Sigmoid colon (tissue), 7 donors: ENCODE measurements around the gene PPP1R9B. TPM values are rescaled to one million over a fixed set of nuclear protein-coding genes. Genes with fewer than 3 reads are reported as not detected.
A peak's percentile ranks its signal among the peaks of the same experiment; 100 is the strongest.

Experiments
- DNase-seq: peaks from one replicate; pipeline ENCODE4 v3.0.0-alpha.2; 2019
- H3K27ac ChIP-seq, 4 donors: fragments of 200-600 bp; sonication (generic); one replicate each; pipeline ENCODE4 v1.5.1; 2016 to 2019; ENCODE audit warnings: mild to moderate bottlenecking in 1 of 4
- H3K27me3 ChIP-seq, 3 donors: fragments of 200-600 bp; sonication (generic); one replicate each; pipeline ENCODE4 v1.5.1; 2019; ENCODE audit warnings: mild to moderate bottlenecking in 1 of 3
- H3K36me3 ChIP-seq, 4 donors: fragments of 200-600 bp; sonication (generic); one replicate each; pipeline ENCODE4 v1.5.1; 2016 to 2019
- H3K4me1 ChIP-seq, 4 donors: fragments of 200-600 bp; sonication (generic); one replicate each; pipeline ENCODE4 v1.5.1; 2017 to 2019
- H3K4me3 ChIP-seq, 4 donors: fragments of 200-600 bp; sonication (generic); one replicate each; pipeline ENCODE4 v1.5.1; 2017 to 2019; ENCODE audit warnings: mild to moderate bottlenecking in 2 of 4, moderate library complexity in 1 of 4
- H3K9me3 ChIP-seq, 4 donors: fragments of 200-600 bp in 3 of 4; sonication (generic) in 3 of 4; one replicate each; pipeline versions ENCODE4 v1.5.1 to v1.6.1; 2013 to 2019
- EP300 ChIP-seq, 4 donors: sonication (generic); formaldehyde crosslinking; IDR thresholded peaks; one replicate each; pipeline ENCODE4 v1.6.1; 2017; ENCODE audit warnings: antibody characterized with exemption in 4 of 4
- POLR2A ChIP-seq, 2 donors: fragments of 450-650 bp; IDR thresholded peaks; one replicate each; pipeline ENCODE4 v1.6.1; 2016; ENCODE audit warnings: antibody characterized with exemption in 2 of 2, mild to moderate bottlenecking in 2 of 2, moderate library complexity in 2 of 2
- POLR2AphosphoS5 ChIP-seq, 4 donors: sonication (generic); formaldehyde crosslinking; IDR thresholded peaks; one replicate each; pipeline ENCODE4 v1.6.1; 2017; ENCODE audit warnings: antibody characterized with exemption in 4 of 4
- WGBS, 2 donors: extraction: QIAGEN DNeasy Blood & Tissue Kit; methylation state at CpG; one replicate each; pipeline ENCODE4 v1.1.7; 2013; 5-methylcytosine and 5-hydroxymethylcytosine counted together
- intact Hi-C: fragments of 100-400 bp; cut with DNase I; formaldehyde crosslinking; loops from one replicate; pipeline ENCODE4 v1.15.1; 2023
- polyA plus RNA-seq, 3 donors: library from polyadenylated mRNA; stranded (reverse); fragments of 200-250 nt; gene quantifications; one replicate each; pipeline ENCODE4 v1.2.3, GENCODE V29; 2013
- total RNA-seq, 4 donors: library from RNA; depleted of rRNA; stranded (reverse); fragments of >200 nt; gene quantifications; one replicate each; pipeline ENCODE4 v1.1.0, GENCODE V29; 2016
- TF ChIP-seq, protein P1 (sequence below), 4 experiments: fragments of 450-650 bp in 3 of 4; fragments of 200-600 bp in 1 of 4; IDR thresholded peaks; one replicate each; pipeline ENCODE4 v1.5.1; 2016 to 2019; ENCODE audit warnings: antibody characterized with exemption in 4 of 4, mild to moderate bottlenecking in 3 of 4, moderate library complexity in 2 of 4
- donor health status: healthy with polysubstance abuse.
- donor health status: Bipolar disorder and iron deficiency.
- donor health status: healthy.

Gene PPP1R9B
- total and polyA plus RNA-seq, 7 donors = 9.0 to 38.7 (median 16.8) TPM

DNA sequence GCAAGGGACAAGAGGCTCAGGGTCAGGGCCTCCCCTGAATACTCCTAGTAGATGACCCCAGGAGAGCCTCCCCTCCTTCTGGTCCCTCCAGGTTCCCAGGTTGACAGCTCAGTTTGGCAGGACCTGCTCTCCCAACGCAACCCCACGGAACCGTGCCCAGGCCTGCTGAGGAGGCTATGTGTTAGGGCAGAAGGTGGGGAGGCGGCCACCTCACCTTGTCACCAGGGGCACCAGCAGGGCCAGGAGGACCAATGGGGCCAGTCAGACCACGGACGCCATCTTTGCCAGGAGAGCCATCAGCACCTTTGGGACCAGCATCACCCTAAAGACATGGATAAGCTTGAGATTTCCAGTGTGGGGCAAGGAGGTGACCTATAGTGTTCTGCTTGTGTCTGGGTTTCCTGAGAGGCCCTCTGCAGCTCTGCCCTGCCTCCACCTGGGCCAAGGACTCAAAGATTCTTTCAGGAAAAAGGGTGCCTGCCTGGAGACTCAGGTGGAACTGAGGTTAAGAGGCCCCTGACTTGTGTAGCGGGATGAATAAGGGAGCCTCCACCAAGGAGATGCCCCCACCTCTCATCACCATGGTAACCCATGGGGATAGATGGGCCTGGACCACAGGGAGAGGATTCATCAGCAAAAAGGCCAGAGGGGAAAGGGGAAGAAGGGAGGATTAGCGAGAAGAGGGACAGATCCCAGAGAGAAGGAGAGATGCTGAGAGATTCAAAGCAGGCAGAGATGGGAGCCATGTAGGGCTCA lies 40.3 kb upstream of the PPP1R9B start:
- no peak overlapping the region for H3K4me3 ChIP-seq
- no peaks in the 10 kb centered on the region for H3K27me3 ChIP-seq
- no peak for DNase-seq
- peaks cover 95 to 100% (median 98%) of the 10 kb centered on the region in 4 donors for H3K36me3 ChIP-seq
- peak overlapping the region in 3 of 4 donors; percentile 50 to 99 (median 94) for H3K27ac ChIP-seq
- WGBS, 2 donors = 93% methylated on average over 8 of the region's 8 CpGs
- TF ChIP-seq POLR2A (IDR thresholded peaks at IDR 0.05) (no peak), EP300 (IDR thresholded peaks at IDR 0.05) (no peak), POLR2AphosphoS5 (IDR thresholded peaks at IDR 0.05) (no peak)
- TF ChIP-seq, protein P1, sequence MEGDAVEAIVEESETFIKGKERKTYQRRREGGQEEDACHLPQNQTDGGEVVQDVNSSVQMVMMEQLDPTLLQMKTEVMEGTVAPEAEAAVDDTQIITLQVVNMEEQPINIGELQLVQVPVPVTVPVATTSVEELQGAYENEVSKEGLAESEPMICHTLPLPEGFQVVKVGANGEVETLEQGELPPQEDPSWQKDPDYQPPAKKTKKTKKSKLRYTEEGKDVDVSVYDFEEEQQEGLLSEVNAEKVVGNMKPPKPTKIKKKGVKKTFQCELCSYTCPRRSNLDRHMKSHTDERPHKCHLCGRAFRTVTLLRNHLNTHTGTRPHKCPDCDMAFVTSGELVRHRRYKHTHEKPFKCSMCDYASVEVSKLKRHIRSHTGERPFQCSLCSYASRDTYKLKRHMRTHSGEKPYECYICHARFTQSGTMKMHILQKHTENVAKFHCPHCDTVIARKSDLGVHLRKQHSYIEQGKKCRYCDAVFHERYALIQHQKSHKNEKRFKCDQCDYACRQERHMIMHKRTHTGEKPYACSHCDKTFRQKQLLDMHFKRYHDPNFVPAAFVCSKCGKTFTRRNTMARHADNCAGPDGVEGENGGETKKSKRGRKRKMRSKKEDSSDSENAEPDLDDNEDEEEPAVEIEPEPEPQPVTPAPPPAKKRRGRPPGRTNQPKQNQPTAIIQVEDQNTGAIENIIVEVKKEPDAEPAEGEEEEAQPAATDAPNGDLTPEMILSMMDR (IDR thresholded peaks at IDR 0.05) = no peak
- intact Hi-C loops = no loop called here
- H3K9me3 ChIP-seq = no peaks in the 10 kb centered on the region
- peaks cover 0 to 95% (median 62%) of the 10 kb centered on the region in 4 donors for H3K4me1 ChIP-seq

DNA sequence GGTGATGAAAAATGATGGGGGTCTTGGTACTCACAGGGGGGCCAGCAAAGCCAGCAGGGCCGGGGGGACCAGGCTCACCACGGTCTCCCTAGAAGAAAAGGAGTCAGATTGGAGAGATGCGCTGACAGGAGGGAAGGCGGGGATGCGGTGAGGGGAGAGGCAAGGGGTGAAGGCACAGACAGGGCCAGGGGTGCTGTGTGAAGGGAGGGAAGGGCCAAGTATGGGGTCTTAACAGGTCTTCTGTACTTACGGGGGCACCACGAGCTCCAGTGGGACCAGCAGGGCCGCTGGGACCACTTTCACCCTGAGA lies 39.8 kb upstream of the PPP1R9B start:
- no peaks in the 10 kb centered on the region for H3K27me3 ChIP-seq
- no peak overlapping the region for H3K4me3 ChIP-seq
- H3K4me1 ChIP-seq = peaks cover 0 to 94% (median 60%) of the 10 kb centered on the region in 4 donors
- TF ChIP-seq EP300 (IDR thresholded peaks at IDR 0.05) = no peak
- no peak for TF ChIP-seq POLR2AphosphoS5 (IDR thresholded peaks at IDR 0.05)
- TF ChIP-seq, protein P1 (IDR thresholded peaks at IDR 0.05) = no peak
- TF ChIP-seq POLR2A (IDR thresholded peaks at IDR 0.05) = no peak
- no peak for DNase-seq
- H3K9me3 ChIP-seq = no peaks in the 10 kb centered on the region
- peak overlapping the region in 3 of 4 donors; percentile 28 to 99 (median 94) for H3K27ac ChIP-seq
- intact Hi-C loops = no loop called here
- 90 to 94% methylated on average over 8 of the region's 8 CpGs for WGBS, 2 donors
- peaks cover 95 to 100% (median 97%) of the 10 kb centered on the region in 4 donors for H3K36me3 ChIP-seq

DNA sequence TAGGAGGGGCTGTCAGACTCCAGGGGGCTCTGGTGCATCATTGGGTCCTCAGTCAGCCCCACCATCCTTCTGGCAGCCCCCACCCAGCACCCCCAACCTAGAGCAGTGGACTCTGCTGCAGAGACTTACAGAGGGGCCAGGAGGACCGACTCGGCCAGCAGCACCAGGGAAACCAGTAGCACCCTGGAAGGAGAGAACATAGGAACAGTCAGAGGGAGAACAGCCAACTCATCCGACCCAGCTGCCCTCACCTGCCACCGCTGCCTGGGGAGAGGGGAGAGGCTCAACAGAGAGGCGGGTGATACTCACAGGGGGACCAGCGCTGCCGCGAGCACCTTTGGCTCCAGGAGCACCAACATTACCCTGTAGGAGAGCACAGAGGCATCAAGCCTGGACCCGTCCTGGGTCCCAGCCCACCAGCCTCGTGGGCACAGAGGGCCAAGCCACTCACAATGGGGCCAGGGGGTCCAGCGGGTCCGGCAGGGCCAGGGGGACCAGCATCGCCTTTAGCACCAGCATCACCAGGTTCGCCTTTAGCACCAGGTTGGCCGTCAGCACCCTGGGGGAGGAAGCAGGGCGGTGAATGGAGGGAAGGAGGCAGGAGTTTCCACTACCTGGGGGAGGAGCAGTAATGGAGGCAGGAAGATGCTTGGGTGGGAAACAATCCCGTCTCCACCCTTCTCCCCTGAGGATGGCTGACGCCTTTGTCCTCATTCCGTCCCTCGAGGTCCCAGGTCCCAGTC lies 39.2 kb upstream of the PPP1R9B start:
- Histone ChIP-seq H3K4me1 (peaks cover under 1 to 94% (median 60%) of the 10 kb centered on the region in 4 donors), H3K9me3 (no peaks in the 10 kb centered on the region), H3K27me3 (no peaks in the 10 kb centered on the region), H3K4me3 (no peak overlapping the region), H3K36me3 (peaks cover 89 to 99% (median 92%) of the 10 kb centered on the region in 4 donors), H3K27ac (peak overlapping the region in 3 of 4 donors; percentile 80 to 99 (median 94))
- DNase-seq = no peak
- no peak for TF ChIP-seq POLR2AphosphoS5 (IDR thresholded peaks at IDR 0.05)
- TF ChIP-seq POLR2A (IDR thresholded peaks at IDR 0.05) = no peak
- TF ChIP-seq EP300 (IDR thresholded peaks at IDR 0.05) = no peak
- TF ChIP-seq, protein P1 (IDR thresholded peaks at IDR 0.05) = no peak
- intact Hi-C loops = no loop called here
- WGBS, 2 donors = 83 to 90% methylated on average over 20 of the region's 20 CpGs

- Histone ChIP-seq H3K9me3 (no peaks in the 10 kb centered on the region), H3K4me1 (peaks cover 2 to 94% (median 64%) of the 10 kb centered on the region in 4 donors), H3K27ac (peak overlapping the region in 3 of 4 donors; percentile 80 to 99 (median 94)), H3K36me3 (peaks cover 82 to 93% (median 85%) of the 10 kb centered on the region in 4 donors), H3K4me3 (no peak overlapping the region), H3K27me3 (no peaks in the 10 kb centered on the region)
- no peak for DNase-seq
- TF ChIP-seq POLR2AphosphoS5 (IDR thresholded peaks at IDR 0.05) (no peak), POLR2A (IDR thresholded peaks at IDR 0.05) (no peak), EP300 (IDR thresholded peaks at IDR 0.05) (no peak)
- TF ChIP-seq, protein P1 (IDR thresholded peaks at IDR 0.05) = no peak
- 80 to 83% methylated on average over 11 of the region's 11 CpGs for WGBS, 2 donors
- intact Hi-C loops = no loop called here
Observed at GRCh38 chr17:50188921-50189549, 38.6 kb upstream of the PPP1R9B start.
